Liver (tissue), 3 donors: ENCODE results near the gene SCLY.

Source experiments
- EGR1 ChIP-seq, 2 donors: IDR thresholded peaks; 2 replicates each; pipeline ENCODE4 v1.6.1; 2016 to 2018; ENCODE audit warnings: antibody characterized with exemption in 2 of 2, low read depth in 2 of 2
- FOXA1 ChIP-seq: IDR thresholded peaks from 2 replicates; pipeline ENCODE4 v1.6.1; 2016; ENCODE audit warnings: antibody characterized with exemption
- GABPA ChIP-seq, 2 donors: IDR thresholded peaks in 1 of 2; conservative IDR thresholded peaks in 1 of 2; 2 replicates each; pipeline ENCODE4 v1.6.1; 2016; ENCODE audit warnings: antibody characterized with exemption in 2 of 2, mild to moderate bottlenecking in 1 of 2, moderate library complexity in 1 of 2
- JUND ChIP-seq, 2 donors: IDR thresholded peaks; 2 replicates each; pipeline ENCODE4 v1.6.1; 2016; ENCODE audit warnings: antibody characterized with exemption in 2 of 2
- RAD21 ChIP-seq, 2 donors: IDR thresholded peaks; 2 replicates each; pipeline ENCODE4 v1.6.1; 2016; ENCODE audit warnings: antibody characterized with exemption in 2 of 2, mild to moderate bottlenecking in 2 of 2
- SP1 ChIP-seq: IDR thresholded peaks from 2 replicates; pipeline ENCODE4 v1.6.1; 2018; ENCODE audit warnings: antibody characterized with exemption, mild to moderate bottlenecking
- TAF1 ChIP-seq: conservative IDR thresholded peaks from 2 replicates; pipeline ENCODE4 v1.6.1; 2016; ENCODE audit warnings: antibody characterized with exemption, mild to moderate bottlenecking
- YY1 ChIP-seq: IDR thresholded peaks from 2 replicates; pipeline ENCODE4 v1.6.1; 2016; ENCODE audit warnings: antibody characterized with exemption, mild to moderate bottlenecking
- TF ChIP-seq, protein P1 (sequence below): fragments of 150-350 bp; IDR thresholded peaks from 2 replicates; pipeline ENCODE4 v1.5.1; 2017; ENCODE audit warnings: improper control_type of control experiment, low read depth, low read length; ENCODE audit not compliant: missing input control
- TF ChIP-seq, protein P2 (sequence below): IDR thresholded peaks from 2 replicates; pipeline ENCODE4 v1.6.1; 2016; ENCODE audit warnings: antibody characterized with exemption, mild to moderate bottlenecking
- TF ChIP-seq, protein P3 (sequence below): IDR thresholded peaks from 2 replicates; pipeline ENCODE4 v1.6.1; 2016; ENCODE audit warnings: antibody characterized with exemption
- TF ChIP-seq, protein P4 (sequence below): IDR thresholded peaks from 2 replicates; pipeline ENCODE4 v1.6.1; 2016; ENCODE audit warnings: antibody characterized with exemption
- TF ChIP-seq, protein P5 (sequence below): IDR thresholded peaks from 2 replicates; pipeline ENCODE4 v1.6.1; 2016; ENCODE audit warnings: antibody characterized with exemption
- donor health status: healthy.
- donor health status: healthy.

DNA sequence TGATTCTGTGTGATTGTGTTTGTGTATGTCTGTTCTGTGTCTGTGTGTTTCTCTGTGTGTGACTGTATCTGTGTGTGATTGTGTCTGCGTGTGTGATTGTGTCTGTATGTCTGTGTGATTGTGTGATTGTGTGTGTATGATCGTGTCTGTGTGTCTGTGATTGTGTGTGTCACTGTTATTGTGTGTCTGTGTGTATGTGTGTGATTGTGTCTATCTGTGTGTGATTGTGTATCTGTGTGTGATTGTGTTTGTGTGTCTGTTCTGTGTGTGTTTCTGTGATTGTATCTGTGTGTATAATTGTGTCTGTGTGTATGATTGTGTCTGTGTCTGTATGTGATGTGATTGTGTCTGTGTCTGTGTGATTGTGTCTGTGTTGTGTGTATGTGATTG is 66.0 kb downstream of the SCLY start:
- TF ChIP-seq, protein P1, sequence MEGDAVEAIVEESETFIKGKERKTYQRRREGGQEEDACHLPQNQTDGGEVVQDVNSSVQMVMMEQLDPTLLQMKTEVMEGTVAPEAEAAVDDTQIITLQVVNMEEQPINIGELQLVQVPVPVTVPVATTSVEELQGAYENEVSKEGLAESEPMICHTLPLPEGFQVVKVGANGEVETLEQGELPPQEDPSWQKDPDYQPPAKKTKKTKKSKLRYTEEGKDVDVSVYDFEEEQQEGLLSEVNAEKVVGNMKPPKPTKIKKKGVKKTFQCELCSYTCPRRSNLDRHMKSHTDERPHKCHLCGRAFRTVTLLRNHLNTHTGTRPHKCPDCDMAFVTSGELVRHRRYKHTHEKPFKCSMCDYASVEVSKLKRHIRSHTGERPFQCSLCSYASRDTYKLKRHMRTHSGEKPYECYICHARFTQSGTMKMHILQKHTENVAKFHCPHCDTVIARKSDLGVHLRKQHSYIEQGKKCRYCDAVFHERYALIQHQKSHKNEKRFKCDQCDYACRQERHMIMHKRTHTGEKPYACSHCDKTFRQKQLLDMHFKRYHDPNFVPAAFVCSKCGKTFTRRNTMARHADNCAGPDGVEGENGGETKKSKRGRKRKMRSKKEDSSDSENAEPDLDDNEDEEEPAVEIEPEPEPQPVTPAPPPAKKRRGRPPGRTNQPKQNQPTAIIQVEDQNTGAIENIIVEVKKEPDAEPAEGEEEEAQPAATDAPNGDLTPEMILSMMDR, result no peak
- TF ChIP-seq, protein P2, sequence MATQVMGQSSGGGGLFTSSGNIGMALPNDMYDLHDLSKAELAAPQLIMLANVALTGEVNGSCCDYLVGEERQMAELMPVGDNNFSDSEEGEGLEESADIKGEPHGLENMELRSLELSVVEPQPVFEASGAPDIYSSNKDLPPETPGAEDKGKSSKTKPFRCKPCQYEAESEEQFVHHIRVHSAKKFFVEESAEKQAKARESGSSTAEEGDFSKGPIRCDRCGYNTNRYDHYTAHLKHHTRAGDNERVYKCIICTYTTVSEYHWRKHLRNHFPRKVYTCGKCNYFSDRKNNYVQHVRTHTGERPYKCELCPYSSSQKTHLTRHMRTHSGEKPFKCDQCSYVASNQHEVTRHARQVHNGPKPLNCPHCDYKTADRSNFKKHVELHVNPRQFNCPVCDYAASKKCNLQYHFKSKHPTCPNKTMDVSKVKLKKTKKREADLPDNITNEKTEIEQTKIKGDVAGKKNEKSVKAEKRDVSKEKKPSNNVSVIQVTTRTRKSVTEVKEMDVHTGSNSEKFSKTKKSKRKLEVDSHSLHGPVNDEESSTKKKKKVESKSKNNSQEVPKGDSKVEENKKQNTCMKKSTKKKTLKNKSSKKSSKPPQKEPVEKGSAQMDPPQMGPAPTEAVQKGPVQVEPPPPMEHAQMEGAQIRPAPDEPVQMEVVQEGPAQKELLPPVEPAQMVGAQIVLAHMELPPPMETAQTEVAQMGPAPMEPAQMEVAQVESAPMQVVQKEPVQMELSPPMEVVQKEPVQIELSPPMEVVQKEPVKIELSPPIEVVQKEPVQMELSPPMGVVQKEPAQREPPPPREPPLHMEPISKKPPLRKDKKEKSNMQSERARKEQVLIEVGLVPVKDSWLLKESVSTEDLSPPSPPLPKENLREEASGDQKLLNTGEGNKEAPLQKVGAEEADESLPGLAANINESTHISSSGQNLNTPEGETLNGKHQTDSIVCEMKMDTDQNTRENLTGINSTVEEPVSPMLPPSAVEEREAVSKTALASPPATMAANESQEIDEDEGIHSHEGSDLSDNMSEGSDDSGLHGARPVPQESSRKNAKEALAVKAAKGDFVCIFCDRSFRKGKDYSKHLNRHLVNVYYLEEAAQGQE, result no peak
- no peak for TF ChIP-seq TAF1
- TF ChIP-seq RAD21 (IDR thresholded peaks at IDR 0.05), result no peak
- TF ChIP-seq YY1, result no peak
- TF ChIP-seq SP1, result no peak
- TF ChIP-seq, protein P3, sequence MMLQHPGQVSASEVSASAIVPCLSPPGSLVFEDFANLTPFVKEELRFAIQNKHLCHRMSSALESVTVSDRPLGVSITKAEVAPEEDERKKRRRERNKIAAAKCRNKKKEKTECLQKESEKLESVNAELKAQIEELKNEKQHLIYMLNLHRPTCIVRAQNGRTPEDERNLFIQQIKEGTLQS, result no peak
- TF ChIP-seq, protein P4, sequence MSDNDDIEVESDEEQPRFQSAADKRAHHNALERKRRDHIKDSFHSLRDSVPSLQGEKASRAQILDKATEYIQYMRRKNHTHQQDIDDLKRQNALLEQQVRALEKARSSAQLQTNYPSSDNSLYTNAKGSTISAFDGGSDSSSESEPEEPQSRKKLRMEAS, result no peak
- no peak for TF ChIP-seq GABPA (IDR thresholded peaks at IDR 0.05 in 1 of 2, conservative IDR thresholded peaks at IDR 0.05 in 1 of 2)
- TF ChIP-seq JUND (IDR thresholded peaks at IDR 0.05), result no peak
- TF ChIP-seq, protein P5, sequence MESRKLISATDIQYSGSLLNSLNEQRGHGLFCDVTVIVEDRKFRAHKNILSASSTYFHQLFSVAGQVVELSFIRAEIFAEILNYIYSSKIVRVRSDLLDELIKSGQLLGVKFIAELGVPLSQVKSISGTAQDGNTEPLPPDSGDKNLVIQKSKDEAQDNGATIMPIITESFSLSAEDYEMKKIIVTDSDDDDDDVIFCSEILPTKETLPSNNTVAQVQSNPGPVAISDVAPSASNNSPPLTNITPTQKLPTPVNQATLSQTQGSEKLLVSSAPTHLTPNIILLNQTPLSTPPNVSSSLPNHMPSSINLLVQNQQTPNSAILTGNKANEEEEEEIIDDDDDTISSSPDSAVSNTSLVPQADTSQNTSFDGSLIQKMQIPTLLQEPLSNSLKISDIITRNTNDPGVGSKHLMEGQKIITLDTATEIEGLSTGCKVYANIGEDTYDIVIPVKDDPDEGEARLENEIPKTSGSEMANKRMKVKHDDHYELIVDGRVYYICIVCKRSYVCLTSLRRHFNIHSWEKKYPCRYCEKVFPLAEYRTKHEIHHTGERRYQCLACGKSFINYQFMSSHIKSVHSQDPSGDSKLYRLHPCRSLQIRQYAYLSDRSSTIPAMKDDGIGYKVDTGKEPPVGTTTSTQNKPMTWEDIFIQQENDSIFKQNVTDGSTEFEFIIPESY, result no peak
- no peak for TF ChIP-seq FOXA1
- no peak for TF ChIP-seq EGR1 (IDR thresholded peaks at IDR 0.05; ENCODE audit: low read depth in 2 of 2)
